ENCODE measurements around the gene UPP2. TPM values are rescaled to one million over a fixed set of nuclear protein-coding genes. Genes with fewer than 3 reads are reported as not detected.

UPP2 gene
- total and polyA plus RNA-seq, 7 donors, result 0.06 TPM; not detected in 6

DNA sequence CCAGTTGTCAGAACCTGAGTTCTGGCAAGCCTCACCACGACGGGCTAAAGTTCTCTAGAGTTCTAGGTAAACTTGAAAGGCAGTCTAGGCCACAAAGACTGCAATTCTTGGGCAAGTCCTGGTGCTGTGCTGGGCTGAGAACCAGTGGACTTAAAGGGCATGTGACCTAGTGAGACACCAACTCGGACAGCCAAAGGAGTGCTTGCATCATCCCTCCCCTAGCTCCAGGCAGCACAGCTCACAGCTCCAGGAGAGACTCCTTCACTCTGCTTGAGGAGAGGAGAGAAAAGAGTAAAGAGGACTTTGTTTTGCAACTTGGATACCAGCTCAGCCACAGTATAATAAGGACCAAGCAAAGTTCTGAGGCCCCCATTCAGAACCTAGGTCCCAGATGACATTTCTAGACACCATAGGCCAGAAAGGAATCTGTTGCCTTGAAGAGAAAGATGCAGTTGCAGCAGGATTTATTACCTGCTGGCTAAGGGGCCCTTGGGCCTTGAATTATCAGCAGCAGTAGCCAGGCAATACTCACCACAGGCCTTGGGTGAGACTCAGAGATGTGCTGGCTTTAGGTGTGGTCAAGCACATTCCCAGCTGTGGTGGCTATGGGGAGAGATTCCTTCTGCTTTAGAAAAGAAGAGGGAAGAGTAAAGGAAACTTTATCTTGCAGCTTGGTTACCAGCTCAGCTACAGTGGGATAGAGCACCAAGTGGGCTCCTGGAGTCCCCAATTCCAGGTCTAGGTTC lies 51.8 kb downstream of the UPP2 start:
- no peaks in the 10 kb centered on the region for H3K36me3 ChIP-seq
- H3K9me3 ChIP-seq, result no peaks in the 10 kb centered on the region
- WGBS, 2 donors, result 74 to 92% methylated on average over 3 of the region's 3 CpGs
- DNase-seq, result no peak
- intact Hi-C loops (cut with DNase I), result no loop called here
- TF ChIP-seq, protein P1, sequence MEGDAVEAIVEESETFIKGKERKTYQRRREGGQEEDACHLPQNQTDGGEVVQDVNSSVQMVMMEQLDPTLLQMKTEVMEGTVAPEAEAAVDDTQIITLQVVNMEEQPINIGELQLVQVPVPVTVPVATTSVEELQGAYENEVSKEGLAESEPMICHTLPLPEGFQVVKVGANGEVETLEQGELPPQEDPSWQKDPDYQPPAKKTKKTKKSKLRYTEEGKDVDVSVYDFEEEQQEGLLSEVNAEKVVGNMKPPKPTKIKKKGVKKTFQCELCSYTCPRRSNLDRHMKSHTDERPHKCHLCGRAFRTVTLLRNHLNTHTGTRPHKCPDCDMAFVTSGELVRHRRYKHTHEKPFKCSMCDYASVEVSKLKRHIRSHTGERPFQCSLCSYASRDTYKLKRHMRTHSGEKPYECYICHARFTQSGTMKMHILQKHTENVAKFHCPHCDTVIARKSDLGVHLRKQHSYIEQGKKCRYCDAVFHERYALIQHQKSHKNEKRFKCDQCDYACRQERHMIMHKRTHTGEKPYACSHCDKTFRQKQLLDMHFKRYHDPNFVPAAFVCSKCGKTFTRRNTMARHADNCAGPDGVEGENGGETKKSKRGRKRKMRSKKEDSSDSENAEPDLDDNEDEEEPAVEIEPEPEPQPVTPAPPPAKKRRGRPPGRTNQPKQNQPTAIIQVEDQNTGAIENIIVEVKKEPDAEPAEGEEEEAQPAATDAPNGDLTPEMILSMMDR (IDR thresholded peaks at IDR 0.05), result no peak
- TF ChIP-seq POLR2A (IDR thresholded peaks at IDR 0.05) (no peak), POLR2AphosphoS5 (IDR thresholded peaks at IDR 0.05) (no peak), EP300 (IDR thresholded peaks at IDR 0.05) (no peak)
- no peaks in the 10 kb centered on the region for H3K27me3 ChIP-seq
- H3K27ac ChIP-seq, result no peak overlapping the region
- no peak overlapping the region for H3K4me3 ChIP-seq
- H3K4me1 ChIP-seq, result no peaks in the 10 kb centered on the region

DNA sequence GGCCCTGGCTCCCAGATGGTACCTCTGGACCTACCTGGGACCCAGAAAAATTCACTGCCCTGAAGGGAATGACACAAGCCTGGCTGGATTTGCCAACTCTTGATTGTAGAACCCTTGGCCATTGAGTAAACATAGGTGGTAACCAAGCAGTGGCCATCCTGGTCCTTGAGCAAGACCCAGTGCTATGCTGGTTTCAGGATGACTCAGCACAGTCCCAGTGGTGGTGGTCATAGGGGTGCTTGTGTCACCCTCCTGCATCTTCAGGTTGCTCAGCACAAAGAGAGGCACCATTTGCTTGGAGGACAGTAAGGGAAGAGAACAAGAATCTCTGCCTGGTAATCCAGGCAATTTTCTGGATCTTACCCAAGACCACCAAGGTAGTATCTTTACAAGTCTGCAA lies 52.9 kb downstream of the UPP2 start:
- no peak for DNase-seq
- no peaks in the 10 kb centered on the region for H3K9me3 ChIP-seq
- H3K36me3 ChIP-seq, result no peaks in the 10 kb centered on the region
- H3K27me3 ChIP-seq, result no peaks in the 10 kb centered on the region
- TF ChIP-seq POLR2A (IDR thresholded peaks at IDR 0.05), result no peak
- TF ChIP-seq EP300 (IDR thresholded peaks at IDR 0.05), result no peak
- TF ChIP-seq, protein P1 (IDR thresholded peaks at IDR 0.05), result no peak
- TF ChIP-seq POLR2AphosphoS5 (IDR thresholded peaks at IDR 0.05), result no peak
- intact Hi-C loops (cut with DNase I), result no loop called here
- H3K4me3 ChIP-seq, result no peak overlapping the region
- H3K4me1 ChIP-seq, result no peaks in the 10 kb centered on the region
- H3K27ac ChIP-seq, result no peak overlapping the region

DNA sequence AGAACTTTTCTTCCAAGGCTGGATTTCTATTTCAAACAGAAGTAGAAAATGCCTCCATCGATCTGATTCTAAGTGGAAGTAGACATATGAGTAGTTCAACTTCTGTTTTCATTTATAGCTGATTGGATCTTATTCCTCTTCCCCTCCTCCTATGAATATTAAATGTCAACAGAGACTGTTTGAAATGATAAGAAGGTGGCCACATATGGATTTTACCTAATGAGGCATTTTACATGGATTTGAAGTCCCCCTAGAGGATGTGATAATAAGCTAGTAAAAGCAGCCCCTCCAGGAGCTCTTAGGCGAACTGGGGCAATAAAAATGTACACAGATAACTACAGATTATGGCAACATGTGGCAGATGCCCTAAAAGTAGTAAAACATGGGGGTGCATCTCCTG lies 71.0 kb downstream of the UPP2 start:
- no peaks in the 10 kb centered on the region for H3K4me1 ChIP-seq
- H3K36me3 ChIP-seq, result no peaks in the 10 kb centered on the region
- no peak for DNase-seq
- no peaks in the 10 kb centered on the region for H3K27me3 ChIP-seq
- no peaks in the 10 kb centered on the region for H3K9me3 ChIP-seq
- 36 to 39% methylated on average over 2 of the region's 2 CpGs for WGBS, 2 donors
- no peak for TF ChIP-seq POLR2AphosphoS5 (IDR thresholded peaks at IDR 0.05)
- TF ChIP-seq, protein P1 (IDR thresholded peaks at IDR 0.05), result no peak
- no peak for TF ChIP-seq POLR2A (IDR thresholded peaks at IDR 0.05)
- H3K4me3 ChIP-seq, result no peak overlapping the region
- no peak overlapping the region for H3K27ac ChIP-seq
- intact Hi-C loops (cut with DNase I), result no loop called here

DNA sequence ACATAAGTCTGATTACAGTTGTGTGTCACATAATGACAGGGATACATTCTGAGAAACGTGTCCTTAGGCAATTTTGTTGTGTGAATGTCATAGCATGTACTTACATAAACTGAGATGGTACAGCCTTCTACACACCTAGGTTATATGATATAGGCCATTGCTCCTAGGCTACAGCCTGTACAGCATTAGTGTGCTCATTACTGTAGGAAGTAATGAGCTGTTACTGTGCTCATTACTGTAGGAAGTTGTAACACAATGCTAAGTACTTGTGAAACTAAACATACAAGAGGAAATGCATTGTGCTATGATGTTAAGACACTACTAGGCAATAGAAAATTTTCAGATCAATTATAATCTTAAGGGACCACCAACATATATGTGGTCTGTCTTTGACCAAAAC lies 72.8 kb downstream of the UPP2 start:
- TF ChIP-seq POLR2AphosphoS5 (IDR thresholded peaks at IDR 0.05) (no peak), POLR2A (IDR thresholded peaks at IDR 0.05) (no peak), EP300 (IDR thresholded peaks at IDR 0.05) (no peak)
- TF ChIP-seq, protein P1 (IDR thresholded peaks at IDR 0.05), result no peak
- DNase-seq, result no peak
- Histone ChIP-seq H3K27me3 (no peaks in the 10 kb centered on the region), H3K36me3 (no peaks in the 10 kb centered on the region), H3K4me3 (no peak overlapping the region), H3K4me1 (no peaks in the 10 kb centered on the region), H3K27ac (no peak overlapping the region), H3K9me3 (no peaks in the 10 kb centered on the region)
- intact Hi-C loops (cut with DNase I), result no loop called here
- 70 to 76% methylated on average over 1 of the region's 1 CpG for WGBS, 2 donors

DNA sequence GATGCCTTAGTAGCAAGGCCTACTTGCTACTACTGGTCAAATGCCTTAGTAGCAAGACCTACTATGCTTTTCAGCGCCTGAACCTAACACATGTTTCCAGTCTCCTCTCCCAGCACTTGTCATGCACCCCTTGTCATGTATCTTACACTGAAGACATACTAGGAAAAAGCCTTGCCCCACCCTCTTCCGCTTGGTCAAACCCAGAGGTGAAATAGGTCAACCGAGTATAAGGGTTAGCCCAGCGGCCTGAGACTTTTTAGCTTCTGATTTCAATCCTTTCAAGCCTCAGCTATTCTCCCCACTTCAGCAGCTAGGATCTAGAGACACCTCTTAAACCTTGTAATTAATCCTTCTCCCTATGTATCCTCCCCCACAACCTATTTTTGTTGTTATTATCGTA lies 73.3 kb downstream of the UPP2 start:
- no peaks in the 10 kb centered on the region for H3K36me3 ChIP-seq
- no peak for TF ChIP-seq POLR2A (IDR thresholded peaks at IDR 0.05)
- TF ChIP-seq, protein P1 (IDR thresholded peaks at IDR 0.05), result no peak
- TF ChIP-seq EP300 (IDR thresholded peaks at IDR 0.05), result no peak
- no peak for TF ChIP-seq POLR2AphosphoS5 (IDR thresholded peaks at IDR 0.05)
- WGBS, 2 donors, result 95 to 96% methylated on average over 5 of the region's 5 CpGs
- DNase-seq, result no peak
- H3K27ac ChIP-seq, result no peak overlapping the region
- H3K4me1 ChIP-seq, result no peaks in the 10 kb centered on the region
- H3K27me3 ChIP-seq, result no peaks in the 10 kb centered on the region
- H3K9me3 ChIP-seq, result no peaks in the 10 kb centered on the region
- H3K4me3 ChIP-seq, result no peak overlapping the region
- intact Hi-C loops (cut with DNase I), result no loop called here
